Stimulated activated CD8-positive, alpha-beta memory T cell treated with anti-CD3 and anti-CD28 coated beads, Interleukin-15, amount 100 ng/mL, for 4 hours (primary cell): Measurements from ENCODE around the gene CRB2.

ENCODE experiments used
- DNase-seq, 2 donors: peaks; one replicate each; pipeline ENCODE4 v3.0.0-alpha.2; 2020; ENCODE audit warnings: low read depth in 2 of 2

The CRB2 gene

GRCh38 chr9:123355761-123356431 lies at the start of gene CRB2:
Gene CRB2, plus strand, starts transcription at chr9:123356197. Its CDS starts 64 bp downstream, at chr9:123356261.
- no peak for DNase-seq

- no peak for DNase-seq
Measured at GRCh38 chr9:123309611-123310010, 46.4 kb upstream of the CRB2 start.

- no peak for DNase-seq
Measured at GRCh38 chr9:123310551-123311249, 45.3 kb upstream of the CRB2 start.

- DNase-seq = no peak
Measured at GRCh38 chr9:123311250-123311752, 44.7 kb upstream of the CRB2 start.

- no peak for DNase-seq
Measured at GRCh38 chr9:123312306-123312877, 43.6 kb upstream of the CRB2 start.

- no peak for DNase-seq
Measured at GRCh38 chr9:123314617-123315016, 41.4 kb upstream of the CRB2 start.

- DNase-seq = no peak
Measured at GRCh38 chr9:123315635-123316034, 40.4 kb upstream of the CRB2 start.

GRCh38 chr9:123316053-123316718 lies 39.8 kb upstream of the CRB2 start:
- no peak for DNase-seq

- DNase-seq = no peak
Measured at GRCh38 chr9:123318202-123318601, 37.8 kb upstream of the CRB2 start.

GRCh38 chr9:123318961-123319421 lies 37.0 kb upstream of the CRB2 start:
- DNase-seq = no peak

- no peak for DNase-seq
Measured at GRCh38 chr9:123319541-123320339, 36.3 kb upstream of the CRB2 start.

GRCh38 chr9:123320814-123321213 lies 35.2 kb upstream of the CRB2 start:
- no peak for DNase-seq

GRCh38 chr9:123321616-123322272 lies 34.3 kb upstream of the CRB2 start:
- DNase-seq = no peak

GRCh38 chr9:123322273-123323195 lies 33.5 kb upstream of the CRB2 start:
- DNase-seq = peak; percentile 27 to 28

- DNase-seq = no peak
Measured at GRCh38 chr9:123323196-123324013, 32.6 kb upstream of the CRB2 start.

- no peak for DNase-seq
Measured at GRCh38 chr9:123324767-123325183, 31.2 kb upstream of the CRB2 start.

GRCh38 chr9:123326187-123326586 lies 29.8 kb upstream of the CRB2 start:
- no peak for DNase-seq

- no peak for DNase-seq
Measured at GRCh38 chr9:123326662-123327093, 29.3 kb upstream of the CRB2 start.

GRCh38 chr9:123327697-123328100 lies 28.3 kb upstream of the CRB2 start:
- no peak for DNase-seq
